Ishikawa (cell line): ENCODE measurements around the gene TNFAIP8L3.

ENCODE experiments used
- TAF1 ChIP-seq: IDR thresholded peaks from 2 replicates; pipeline ENCODE4 v1.6.1; 2012; ENCODE audit warnings: low read depth, mild to moderate bottlenecking
- TF ChIP-seq, protein P1 (sequence below): IDR thresholded peaks from 2 replicates; pipeline ENCODE4 v1.6.1; 2012; ENCODE audit warnings: low read depth, mild to moderate bottlenecking

GRCh38 chr15:51080286-51080685 is 14.4 kb downstream of the TNFAIP8L3 start:
- TF ChIP-seq, protein P1, sequence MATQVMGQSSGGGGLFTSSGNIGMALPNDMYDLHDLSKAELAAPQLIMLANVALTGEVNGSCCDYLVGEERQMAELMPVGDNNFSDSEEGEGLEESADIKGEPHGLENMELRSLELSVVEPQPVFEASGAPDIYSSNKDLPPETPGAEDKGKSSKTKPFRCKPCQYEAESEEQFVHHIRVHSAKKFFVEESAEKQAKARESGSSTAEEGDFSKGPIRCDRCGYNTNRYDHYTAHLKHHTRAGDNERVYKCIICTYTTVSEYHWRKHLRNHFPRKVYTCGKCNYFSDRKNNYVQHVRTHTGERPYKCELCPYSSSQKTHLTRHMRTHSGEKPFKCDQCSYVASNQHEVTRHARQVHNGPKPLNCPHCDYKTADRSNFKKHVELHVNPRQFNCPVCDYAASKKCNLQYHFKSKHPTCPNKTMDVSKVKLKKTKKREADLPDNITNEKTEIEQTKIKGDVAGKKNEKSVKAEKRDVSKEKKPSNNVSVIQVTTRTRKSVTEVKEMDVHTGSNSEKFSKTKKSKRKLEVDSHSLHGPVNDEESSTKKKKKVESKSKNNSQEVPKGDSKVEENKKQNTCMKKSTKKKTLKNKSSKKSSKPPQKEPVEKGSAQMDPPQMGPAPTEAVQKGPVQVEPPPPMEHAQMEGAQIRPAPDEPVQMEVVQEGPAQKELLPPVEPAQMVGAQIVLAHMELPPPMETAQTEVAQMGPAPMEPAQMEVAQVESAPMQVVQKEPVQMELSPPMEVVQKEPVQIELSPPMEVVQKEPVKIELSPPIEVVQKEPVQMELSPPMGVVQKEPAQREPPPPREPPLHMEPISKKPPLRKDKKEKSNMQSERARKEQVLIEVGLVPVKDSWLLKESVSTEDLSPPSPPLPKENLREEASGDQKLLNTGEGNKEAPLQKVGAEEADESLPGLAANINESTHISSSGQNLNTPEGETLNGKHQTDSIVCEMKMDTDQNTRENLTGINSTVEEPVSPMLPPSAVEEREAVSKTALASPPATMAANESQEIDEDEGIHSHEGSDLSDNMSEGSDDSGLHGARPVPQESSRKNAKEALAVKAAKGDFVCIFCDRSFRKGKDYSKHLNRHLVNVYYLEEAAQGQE, result no peak
- TF ChIP-seq TAF1, result no peak
